Gastrocnemius medialis (tissue), 4 donors: Measurements from ENCODE around the gene NHLH2.

Source experiments
- POLR2A ChIP-seq, 2 donors: fragments of 450-650 bp; IDR thresholded peaks; one replicate each; pipeline ENCODE4 v1.6.1; 2017; ENCODE audit warnings: antibody characterized with exemption in 2 of 2, mild to moderate bottlenecking in 2 of 2, moderate library complexity in 2 of 2
- TF ChIP-seq, protein P1 (sequence below), 5 experiments: fragments of 450-650 bp in 3 of 5; fragments of 200-600 bp in 2 of 5; sonication (generic) in 2 of 5; IDR thresholded peaks in 4 of 5; conservative IDR thresholded peaks in 1 of 5; 1 replicate in 4 of 5; 2 replicates in 1 of 5; pipeline ENCODE4 v1.5.1; 2016 to 2019; ENCODE audit warnings: antibody characterized with exemption in 5 of 5, mild to moderate bottlenecking in 3 of 5, moderate library complexity in 3 of 5

DNA sequence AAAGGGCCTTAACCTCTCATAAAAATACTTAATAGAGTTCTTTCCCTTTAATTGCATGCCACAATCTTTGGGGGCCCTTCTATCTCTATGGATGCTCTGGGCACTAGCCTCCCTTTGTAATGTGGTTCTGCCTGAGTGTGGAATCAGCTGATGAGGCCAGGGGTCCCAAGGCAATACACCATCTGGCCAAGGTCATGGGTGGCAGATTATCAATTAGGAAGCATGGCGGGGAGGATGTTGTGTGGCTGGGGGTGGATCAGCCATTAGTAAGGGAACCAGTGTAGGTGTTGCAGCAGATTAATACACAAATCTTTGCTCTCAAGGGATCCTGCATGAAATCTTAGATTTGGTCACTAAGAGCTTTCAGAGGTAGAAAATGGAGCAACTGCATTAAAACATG, 35.3 kb downstream of the NHLH2 start:
- TF ChIP-seq, protein P1, sequence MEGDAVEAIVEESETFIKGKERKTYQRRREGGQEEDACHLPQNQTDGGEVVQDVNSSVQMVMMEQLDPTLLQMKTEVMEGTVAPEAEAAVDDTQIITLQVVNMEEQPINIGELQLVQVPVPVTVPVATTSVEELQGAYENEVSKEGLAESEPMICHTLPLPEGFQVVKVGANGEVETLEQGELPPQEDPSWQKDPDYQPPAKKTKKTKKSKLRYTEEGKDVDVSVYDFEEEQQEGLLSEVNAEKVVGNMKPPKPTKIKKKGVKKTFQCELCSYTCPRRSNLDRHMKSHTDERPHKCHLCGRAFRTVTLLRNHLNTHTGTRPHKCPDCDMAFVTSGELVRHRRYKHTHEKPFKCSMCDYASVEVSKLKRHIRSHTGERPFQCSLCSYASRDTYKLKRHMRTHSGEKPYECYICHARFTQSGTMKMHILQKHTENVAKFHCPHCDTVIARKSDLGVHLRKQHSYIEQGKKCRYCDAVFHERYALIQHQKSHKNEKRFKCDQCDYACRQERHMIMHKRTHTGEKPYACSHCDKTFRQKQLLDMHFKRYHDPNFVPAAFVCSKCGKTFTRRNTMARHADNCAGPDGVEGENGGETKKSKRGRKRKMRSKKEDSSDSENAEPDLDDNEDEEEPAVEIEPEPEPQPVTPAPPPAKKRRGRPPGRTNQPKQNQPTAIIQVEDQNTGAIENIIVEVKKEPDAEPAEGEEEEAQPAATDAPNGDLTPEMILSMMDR (IDR thresholded peaks at IDR 0.05 in 4 of 5, conservative IDR thresholded peaks at IDR 0.05 in 1 of 5): no peak
- TF ChIP-seq POLR2A (IDR thresholded peaks at IDR 0.05): no peak
